Mesodermal cell (in vitro differentiated cells): Measurements from ENCODE around the gene RAB3GAP2.
"Not testable (repeated sequence)": the region's sequence is repeated elsewhere in the genome, so short reads cannot be mapped to it uniquely, and the experiment has no call there.

Experiments
- H3K27ac ChIP-seq: 2 replicates; pipeline ENCODE4 v1.7.0; 2013; ENCODE audit warnings: mild to moderate bottlenecking, low read depth, low read length, moderate library complexity; ENCODE audit not compliant: severe bottlenecking
- H3K36me3 ChIP-seq: 2 replicates; pipeline ENCODE4 v1.7.1; 2013; ENCODE audit warnings: mild to moderate bottlenecking, low read length, moderate library complexity; ENCODE audit not compliant: control insufficient read depth, insufficient read depth
- H3K4me1 ChIP-seq: one replicate; pipeline ENCODE4 v1.7.1; 2013; ENCODE audit warnings: mild to moderate bottlenecking, low read length; ENCODE audit not compliant: insufficient read depth, control insufficient read depth, poor library complexity, severe bottlenecking
- H3K4me3 ChIP-seq: 2 replicates; pipeline ENCODE4 v1.7.0; 2013; ENCODE audit warnings: low read length, control low read depth, mild to moderate bottlenecking; ENCODE audit not compliant: insufficient read depth, poor library complexity, severe bottlenecking; ENCODE audit errors: extremely low read depth
- H3K9me3 ChIP-seq: 2 replicates; pipeline ENCODE4 v1.7.1; 2013; ENCODE audit warnings: mild to moderate bottlenecking, low read length, moderate library complexity; ENCODE audit not compliant: control insufficient read depth
- WGBS, 2 experiments: methylation state at CpG; one replicate each; pipeline ENCODE4 v1.1.5; 2013; ENCODE audit warnings: missing lambda C conversion rate in 2 of 2; ENCODE audit not compliant: insufficient coverage in 2 of 2; 5-methylcytosine and 5-hydroxymethylcytosine counted together

Gene RAB3GAP2

GRCh38 chr1:220123889-220124288 lies 148.4 kb downstream of the RAB3GAP2 start:
- Histone ChIP-seq H3K36me3 (peaks cover 26% of the 10 kb centered on the region), H3K4me1 (no peaks in the 10 kb centered on the region), H3K27ac (no peak overlapping the region), H3K4me3 (no peak overlapping the region), H3K9me3 (no peaks in the 10 kb centered on the region)

- Histone ChIP-seq H3K27ac (no peak overlapping the region), H3K36me3 (peaks cover 21% of the 10 kb centered on the region), H3K4me3 (no peak overlapping the region), H3K4me1 (no peaks in the 10 kb centered on the region), H3K9me3 (no peaks in the 10 kb centered on the region)
Observed at GRCh38 chr1:220123066-220123465, 149.2 kb downstream of the RAB3GAP2 start.

GRCh38 chr1:220121791-220122530 lies 150.3 kb downstream of the RAB3GAP2 start:
- Histone ChIP-seq H3K9me3 (no peaks in the 10 kb centered on the region), H3K36me3 (peaks cover 17% of the 10 kb centered on the region), H3K4me1 (no peaks in the 10 kb centered on the region), H3K4me3 (no peak overlapping the region), H3K27ac (no peak overlapping the region)
- WGBS, 2 experiments: 100% methylated on average over 1 to 2 of the region's 8 CpGs

DNA sequence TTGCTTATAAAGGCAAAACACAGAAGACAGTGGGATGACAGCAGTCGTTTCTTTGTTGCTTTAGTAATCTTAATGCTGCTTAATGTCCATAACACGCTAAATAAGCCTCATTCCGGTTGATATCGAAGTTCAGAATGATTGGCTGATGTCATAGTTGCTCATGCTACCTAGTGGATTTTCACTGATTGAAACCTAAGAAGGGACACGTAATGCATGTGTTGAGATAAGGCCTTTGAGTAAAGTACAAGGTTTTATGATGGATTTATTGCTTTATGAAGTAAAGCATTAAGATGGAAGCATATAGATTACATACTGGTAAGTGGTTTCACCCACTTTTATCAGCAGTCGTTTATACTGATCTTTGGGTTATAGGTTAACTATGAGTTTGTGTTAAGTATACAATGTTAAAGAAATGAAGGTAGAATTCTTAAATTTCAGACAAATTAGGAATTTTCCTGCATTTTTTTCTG lies 153.2 kb downstream of the RAB3GAP2 start:
- no peaks in the 10 kb centered on the region for H3K4me1 ChIP-seq
- H3K9me3 ChIP-seq: no peaks in the 10 kb centered on the region
- peaks cover 32% of the 10 kb centered on the region for H3K36me3 ChIP-seq
- no peak overlapping the region for H3K27ac ChIP-seq
- no peak overlapping the region for H3K4me3 ChIP-seq
- 93 to 100% methylated on average over 5 of the region's 6 CpGs for whole genome bisulfite sequencing, 2 experiments

DNA sequence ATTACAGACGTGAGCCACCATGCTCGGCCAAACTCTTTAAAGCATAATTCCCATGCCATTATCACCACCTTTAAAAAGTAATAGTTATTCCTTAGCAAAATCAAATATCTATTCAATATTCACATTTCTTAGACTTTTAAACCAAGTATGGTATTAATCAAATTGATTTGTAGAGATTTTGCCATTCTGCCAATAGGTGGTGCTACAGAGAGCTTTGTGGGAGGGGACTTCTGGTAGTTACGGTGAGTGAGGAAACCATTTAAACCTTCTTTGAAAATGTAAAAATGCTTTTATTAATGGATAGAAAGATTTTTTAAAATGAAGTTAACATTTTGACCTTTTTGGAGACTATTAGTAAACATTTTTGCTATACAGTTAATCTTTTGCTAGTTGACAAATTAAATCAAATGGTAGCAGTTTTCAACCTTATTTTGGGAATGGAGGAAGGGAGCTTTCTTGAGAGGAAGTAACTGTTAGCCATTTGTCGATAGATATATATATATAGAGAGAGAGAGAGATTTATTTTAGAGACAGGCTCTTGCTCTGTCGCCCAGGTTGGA lies 159.0 kb downstream of the RAB3GAP2 start:
- WGBS, 2 experiments: 87 to 100% methylated on average over 2 to 3 of the region's 5 CpGs

DNA sequence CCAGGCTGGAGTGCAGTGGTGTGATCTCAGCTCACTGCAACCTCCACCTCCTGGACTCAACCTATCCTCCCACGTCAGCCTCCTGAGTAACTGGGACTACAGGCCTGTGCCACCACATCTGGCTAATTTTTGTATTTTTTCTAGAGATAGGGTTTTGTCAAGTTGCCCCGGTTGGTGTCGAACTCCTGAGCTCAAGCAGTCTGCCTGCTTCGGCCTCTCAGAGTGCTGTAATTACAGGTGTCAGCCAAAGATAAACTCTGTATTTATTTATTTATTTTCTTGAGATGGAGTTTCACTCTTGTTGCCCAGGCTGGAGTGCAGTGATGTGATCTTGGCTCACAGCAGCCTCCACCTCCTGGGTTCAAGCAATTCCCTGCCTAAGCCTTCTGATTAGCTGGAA lies 159.7 kb downstream of the RAB3GAP2 start:
- peaks cover 70% of the 10 kb centered on the region for H3K36me3 ChIP-seq
- not testable (repeated sequence) for H3K9me3 ChIP-seq, H3K4me1 ChIP-seq, H3K4me3 ChIP-seq, H3K27ac ChIP-seq
- WGBS, 2 experiments: 90 to 92% methylated on average over 2 of the region's 4 CpGs

More for the DNA sequence above, 159.0 kb downstream of the RAB3GAP2 start:
- Histone ChIP-seq H3K4me1 (no peaks in the 10 kb centered on the region), H3K27ac (no peak overlapping the region), H3K36me3 (peaks cover 68% of the 10 kb centered on the region), H3K9me3 (no peaks in the 10 kb centered on the region), H3K4me3 (no peak overlapping the region)

DNA sequence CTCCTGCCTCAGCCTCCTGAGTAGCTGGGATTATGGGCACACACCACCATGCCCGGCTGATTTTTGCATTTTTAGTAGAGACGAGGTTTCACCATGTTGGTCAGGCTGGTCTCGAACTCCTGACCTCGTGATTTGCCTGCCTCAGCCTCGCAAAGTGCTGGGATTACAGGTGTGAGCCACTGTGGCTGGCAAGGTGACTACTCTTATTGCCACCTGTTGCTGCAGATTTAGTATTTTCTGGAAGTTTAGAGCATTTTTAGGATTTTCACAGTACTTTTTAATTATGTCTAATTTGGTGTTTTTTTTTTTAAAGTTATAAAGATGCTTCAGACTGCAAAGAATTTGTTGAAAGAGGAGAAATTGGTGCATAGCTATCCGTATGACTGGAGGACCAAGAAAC lies 161.8 kb downstream of the RAB3GAP2 start:
- WGBS, 2 experiments: 90% methylated on average over 6 of the region's 6 CpGs
- not testable (repeated sequence) for H3K9me3 ChIP-seq, H3K4me3 ChIP-seq, H3K27ac ChIP-seq, H3K4me1 ChIP-seq
- H3K36me3 ChIP-seq: peaks cover 70% of the 10 kb centered on the region

- H3K36me3 ChIP-seq: peaks cover 70% of the 10 kb centered on the region
Observed at GRCh38 chr1:220099826-220100225, 172.4 kb downstream of the RAB3GAP2 start.

More at GRCh38 chr1:220099826-220100225, 172.4 kb downstream of the RAB3GAP2 start:
- no peak overlapping the region for H3K27ac ChIP-seq
- H3K9me3 ChIP-seq: no peaks in the 10 kb centered on the region
- H3K4me1 ChIP-seq: no peaks in the 10 kb centered on the region
- no peak overlapping the region for H3K4me3 ChIP-seq
